NK-92 (cell line): Measurements from ENCODE around the gene PIF1.

ENCODE experiments used
- DNase-seq: peaks from one replicate; lab custom pipeline; 2025; ENCODE audit not compliant: unreplicated experiment; lab: John Stamatoyannopoulos, UW

The PIF1 gene

GRCh38 chr15:64825431-64826294, at the start of gene PIF1:
Gene PIF1, minus strand, starts transcription at chr15:64825647. Its CDS starts 1,312 bp downstream, at chr15:64824335.
- peak; percentile 46 for DNase-seq

GRCh38 chr15:64870353-64870752, 44.9 kb upstream of the PIF1 start:
- DNase-seq, result no peak

GRCh38 chr15:64869501-64869900, 44.1 kb upstream of the PIF1 start:
- DNase-seq, result no peak

GRCh38 chr15:64865998-64866520, 40.6 kb upstream of the PIF1 start:
- no peak for DNase-seq

GRCh38 chr15:64865126-64865997, 39.9 kb upstream of the PIF1 start:
- no peak for DNase-seq

DNA sequence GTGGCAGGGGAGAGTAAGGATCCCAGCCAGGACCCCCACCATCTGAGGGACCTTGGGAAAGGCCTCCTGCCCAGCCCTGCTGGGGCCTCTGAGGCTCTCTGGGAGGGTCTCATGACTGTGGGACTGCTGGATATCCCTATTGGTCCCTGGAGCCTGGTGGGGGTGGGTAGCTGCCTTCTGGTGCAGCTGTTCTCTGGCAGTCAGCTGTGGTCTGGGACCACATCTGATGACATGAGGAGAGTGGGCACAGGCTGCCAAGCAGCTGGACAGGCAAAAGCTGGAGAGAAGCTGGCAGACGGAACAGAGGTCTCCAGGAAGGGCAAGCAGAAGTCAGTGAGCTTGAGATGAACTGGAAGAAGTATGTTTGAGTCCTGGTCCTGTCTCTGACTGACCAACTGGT, 38.6 kb upstream of the PIF1 start:
- DNase-seq, result no peak

- DNase-seq, result no peak
These were observed 37.0 kb upstream of the PIF1 start for GRCh38 chr15:64862408-64862807.

DNA sequence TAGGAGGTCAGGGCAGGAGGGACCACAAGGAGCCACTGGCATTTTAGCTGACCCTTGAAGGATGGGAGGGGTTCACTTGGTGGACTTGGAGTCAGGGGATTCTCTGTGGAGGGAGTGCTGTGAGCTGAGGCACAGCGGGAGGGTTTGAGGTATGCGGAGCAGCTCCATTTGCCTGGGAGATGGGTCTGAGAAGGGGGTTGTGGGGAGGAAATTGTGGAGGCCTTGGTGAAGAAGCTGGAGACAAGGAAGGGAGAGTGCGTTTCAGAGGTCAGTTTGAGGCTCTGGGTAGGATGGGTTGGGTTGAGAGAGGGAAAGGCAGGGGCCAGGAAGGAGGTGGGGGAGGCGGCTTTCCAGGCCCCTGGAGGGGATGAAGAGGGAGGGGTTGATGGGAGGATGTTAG, 36.5 kb upstream of the PIF1 start:
- no peak for DNase-seq

DNA sequence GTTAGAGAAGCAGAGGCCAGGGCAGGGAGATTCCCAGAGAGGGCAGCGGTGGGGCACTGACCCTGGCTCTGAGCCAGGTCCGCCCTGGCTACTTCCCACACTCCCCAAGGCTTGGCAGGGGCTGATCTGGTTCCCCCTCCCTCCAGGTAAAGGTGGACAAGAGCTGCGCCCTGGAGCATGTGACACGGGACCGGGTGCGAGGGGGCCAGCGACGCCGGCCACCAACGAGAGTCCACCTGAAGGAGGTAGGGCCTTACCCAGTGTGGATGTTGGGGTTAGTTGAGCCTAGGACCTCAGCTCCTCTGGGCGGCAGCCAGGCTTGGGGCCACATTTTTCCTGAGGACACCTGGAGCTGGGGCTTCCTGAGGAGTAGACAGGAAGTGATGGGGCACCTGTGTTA, 35.9 kb upstream of the PIF1 start:
- DNase-seq, result no peak

- DNase-seq, result no peak
These were observed 33.8 kb upstream of the PIF1 start for GRCh38 chr15:64859226-64859625.

- DNase-seq, result no peak
These were observed 32.7 kb upstream of the PIF1 start for GRCh38 chr15:64858021-64858575.

DNA sequence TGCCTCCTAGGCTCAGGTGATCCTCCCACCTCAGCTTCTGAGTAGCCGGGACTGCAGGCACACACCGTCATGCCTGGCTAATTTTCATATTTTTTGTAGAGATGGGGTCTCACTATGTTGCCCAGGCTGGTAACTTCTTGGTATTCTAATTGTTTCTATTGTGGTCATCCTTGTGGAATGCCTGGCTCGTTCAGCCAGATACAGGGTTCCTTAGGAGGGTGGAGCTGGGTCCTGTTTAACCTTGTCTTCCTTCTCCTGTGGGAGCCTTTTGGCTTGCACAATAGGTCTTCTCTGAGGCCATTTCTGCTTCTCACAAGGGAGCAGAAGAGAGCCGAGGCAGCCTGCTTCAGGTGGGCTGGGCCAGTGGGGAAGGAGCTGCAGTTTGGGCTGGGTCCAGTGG, 32.0 kb upstream of the PIF1 start:
- DNase-seq, result no peak

GRCh38 chr15:64856429-64857145, 31.1 kb upstream of the PIF1 start:
- no peak for DNase-seq

DNA sequence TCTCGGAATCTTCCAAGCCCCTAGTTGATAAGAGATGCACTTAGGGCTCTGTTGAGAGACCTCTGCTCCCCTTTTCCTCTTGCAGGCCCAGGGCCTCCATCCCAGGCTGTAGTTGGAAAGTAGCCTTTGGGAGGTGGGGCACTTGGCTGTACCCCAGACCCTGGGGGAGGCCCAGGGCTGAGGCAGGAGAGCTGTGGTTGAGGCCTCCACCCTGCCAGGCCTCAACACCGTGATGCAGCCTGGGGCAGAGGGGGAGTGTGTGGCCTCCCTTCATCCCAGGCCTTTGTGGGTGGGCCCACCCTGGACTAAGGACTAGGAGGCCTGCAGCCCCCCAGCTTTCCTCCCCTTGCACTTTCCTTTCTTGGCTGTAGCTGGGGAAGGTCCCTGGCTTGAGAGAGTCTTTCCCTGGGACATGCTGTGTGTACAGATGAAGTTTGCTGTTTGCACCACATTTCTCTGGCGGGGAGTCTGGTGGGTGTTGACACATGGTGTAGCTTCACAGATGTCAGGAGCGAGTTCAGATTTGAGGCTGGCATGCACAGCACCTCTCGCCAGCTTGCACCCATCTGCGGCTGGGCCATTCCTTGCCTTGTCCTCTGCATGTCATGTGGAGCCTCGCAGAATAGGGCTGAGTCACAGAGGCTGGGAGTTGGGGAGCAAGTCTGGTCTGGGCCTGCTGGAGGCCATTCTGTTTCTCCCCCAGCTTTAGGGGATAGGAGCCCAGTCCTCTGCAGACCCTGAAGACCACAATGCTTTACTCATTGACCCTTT, 29.9 kb upstream of the PIF1 start:
- no peak for DNase-seq

DNA sequence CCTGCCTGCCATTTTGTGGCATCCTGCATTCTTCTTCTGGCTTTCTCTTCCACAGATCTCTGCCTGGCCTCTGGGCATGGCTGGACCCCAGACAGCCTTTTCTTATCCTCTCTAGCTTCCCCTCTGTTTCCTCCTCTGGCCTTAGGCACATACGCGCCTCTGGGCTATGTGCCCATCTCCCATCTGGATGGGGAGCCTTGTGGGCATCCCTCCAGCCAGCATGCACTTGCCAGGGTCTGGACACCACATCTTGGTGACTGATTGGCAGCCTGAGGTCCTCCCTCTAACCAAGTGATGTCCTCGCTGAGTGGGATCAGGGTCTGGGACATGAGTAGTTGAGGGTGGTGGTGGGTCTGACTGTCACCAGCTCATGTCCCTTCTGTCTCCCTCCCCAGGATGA, 29.1 kb upstream of the PIF1 start:
- no peak for DNase-seq

DNA sequence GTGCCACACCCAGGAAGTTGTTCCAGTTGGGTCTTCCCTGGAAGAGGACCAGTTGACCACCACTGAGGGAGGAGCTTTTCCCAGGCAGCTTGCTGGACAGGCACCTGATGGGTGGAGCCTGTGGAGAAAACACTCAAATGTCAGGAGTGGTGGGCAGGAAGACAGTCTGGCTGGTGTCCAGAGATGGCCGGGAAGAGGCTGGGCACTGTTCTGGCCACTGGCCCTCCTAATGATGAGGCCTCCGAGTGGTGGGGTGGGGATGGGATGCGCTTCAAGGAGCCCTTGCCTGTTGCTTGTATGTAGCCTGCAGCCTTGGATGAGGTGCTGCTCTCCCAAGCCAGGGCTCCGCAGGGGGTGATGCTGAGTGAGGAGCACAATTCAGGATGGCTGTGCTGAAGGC, 28.6 kb upstream of the PIF1 start:
- no peak for DNase-seq

GRCh38 chr15:64851503-64851840, 26.0 kb upstream of the PIF1 start:
- DNase-seq, result no peak

GRCh38 chr15:64850778-64851502, 25.5 kb upstream of the PIF1 start:
- no peak for DNase-seq

DNA sequence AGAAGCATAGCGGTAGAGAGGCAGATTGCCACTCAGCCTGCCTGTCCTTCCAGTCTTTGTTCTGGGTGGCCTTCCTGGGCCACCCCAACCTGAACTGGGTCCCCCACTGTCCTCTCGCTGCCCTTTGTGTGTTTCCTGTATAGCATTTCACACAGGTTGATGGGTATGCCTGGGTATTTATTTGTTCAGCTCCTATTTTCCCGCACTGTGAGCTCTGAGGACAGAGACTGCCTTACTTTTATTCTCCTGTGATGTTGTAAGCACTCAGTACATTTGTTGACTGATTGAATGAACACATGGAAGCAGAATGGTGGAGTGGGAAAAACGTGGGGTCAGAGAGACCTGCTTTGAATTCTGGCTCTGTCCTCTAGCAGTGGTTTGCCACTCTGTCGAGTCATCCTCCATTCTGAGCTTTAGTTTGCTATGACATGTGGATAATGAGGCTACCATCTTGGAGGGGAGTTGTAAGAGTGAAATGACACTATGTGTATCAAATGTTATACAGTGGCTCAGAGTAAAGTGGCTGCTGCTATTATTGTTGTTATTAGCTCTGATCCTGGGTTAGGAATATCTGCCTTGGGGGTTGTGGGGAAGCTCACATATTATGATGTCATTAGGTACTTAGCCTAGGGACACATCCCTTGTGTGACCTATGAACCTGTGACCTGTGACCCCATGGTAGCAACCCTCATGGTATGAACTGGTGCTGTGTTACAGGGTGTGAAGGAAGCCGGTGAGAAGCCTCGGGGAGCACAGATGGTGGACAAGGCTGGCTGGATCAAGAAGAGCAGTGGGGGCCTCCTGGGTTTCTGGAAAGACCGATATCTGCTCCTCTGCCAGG, 22.6 kb upstream of the PIF1 start:
- DNase-seq, result no peak
